Measurements from ENCODE around the gene CPLX1.
"Not testable (repeated sequence)": the region's sequence is repeated elsewhere in the genome, so short reads cannot be mapped to it uniquely, and the experiment has no call there.

CPLX1 gene

DNA sequence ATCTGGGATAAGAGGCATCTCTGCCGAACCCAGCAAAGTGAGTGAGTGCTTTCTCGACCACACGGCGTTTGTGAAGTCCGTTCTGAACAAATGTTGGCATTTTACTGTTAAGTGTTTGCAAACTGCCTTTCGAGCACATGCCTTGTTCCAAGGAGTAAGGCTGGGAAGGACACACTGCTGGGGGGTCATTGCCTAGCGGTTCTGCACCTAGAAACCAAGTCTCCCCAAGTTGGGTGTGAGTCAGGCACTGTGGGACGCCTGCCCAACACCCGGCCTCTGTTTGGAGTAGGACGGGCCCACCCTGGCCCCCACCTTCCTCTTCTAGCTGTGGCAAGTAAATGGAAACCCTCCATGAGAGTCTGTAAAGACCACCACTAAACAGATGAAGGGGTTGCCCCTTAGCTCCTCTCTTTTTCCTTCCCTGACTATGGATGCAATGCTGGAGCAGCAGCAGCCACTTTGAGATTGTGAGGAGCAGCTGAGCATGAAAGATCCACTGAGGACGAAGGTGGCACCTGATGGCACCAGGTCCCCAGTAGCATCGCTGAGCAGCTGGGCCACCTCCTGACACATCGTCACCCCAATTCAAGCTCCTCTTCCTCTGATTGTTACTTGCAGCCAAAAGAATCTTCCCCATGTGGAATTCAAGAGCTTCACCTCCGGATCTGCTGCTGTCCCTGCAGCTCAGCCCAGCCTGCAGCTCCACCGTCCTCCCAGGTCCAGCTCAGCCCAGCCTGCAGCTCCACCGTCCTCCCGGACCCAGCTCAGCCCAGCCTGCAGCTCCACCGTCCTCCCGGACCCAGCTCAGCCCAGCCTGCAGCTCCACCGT is 6.3 kb downstream of the CPLX1 start:
- DNase-seq, result no peak

- DNase-seq, result no peak
These were observed 7.6 kb downstream of the CPLX1 start for GRCh38 chr4:818106-818921.

- no peak for DNase-seq
These were observed 10.3 kb downstream of the CPLX1 start for GRCh38 chr4:815464-816146.

DNA sequence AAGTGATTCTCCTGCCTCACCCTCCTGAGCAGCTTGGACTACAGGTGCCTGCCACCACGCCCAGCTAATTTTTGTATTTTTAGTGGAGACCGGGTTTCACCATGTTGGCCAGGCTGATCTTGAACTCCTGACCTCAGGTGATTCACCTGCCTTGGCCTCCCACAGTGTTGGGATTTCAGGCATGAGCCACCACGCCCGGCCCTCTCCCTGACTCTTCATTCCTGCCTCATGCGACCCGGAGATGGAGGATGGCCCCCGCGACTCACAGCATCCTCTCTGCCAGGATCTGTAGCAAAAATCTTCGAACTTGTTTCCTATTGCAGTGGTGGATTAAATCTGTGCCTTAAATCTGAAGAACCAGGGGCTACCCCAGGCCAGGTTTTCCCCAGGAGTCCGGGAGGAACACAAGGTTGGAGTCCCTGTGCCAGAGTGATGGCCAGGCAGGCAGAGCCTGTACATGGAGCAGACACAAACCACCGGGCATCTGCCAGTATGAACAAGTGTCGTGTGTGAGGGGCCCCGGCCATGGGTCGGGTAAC is 11.5 kb downstream of the CPLX1 start:
- no peak for DNase-seq

- no peak for DNase-seq
These were observed 12.0 kb downstream of the CPLX1 start for GRCh38 chr4:813900-814299.

GRCh38 chr4:808860-809570 is 16.9 kb downstream of the CPLX1 start:
- DNase-seq, result no peak

GRCh38 chr4:807792-808191 is 18.1 kb downstream of the CPLX1 start:
- no peak for DNase-seq

DNA sequence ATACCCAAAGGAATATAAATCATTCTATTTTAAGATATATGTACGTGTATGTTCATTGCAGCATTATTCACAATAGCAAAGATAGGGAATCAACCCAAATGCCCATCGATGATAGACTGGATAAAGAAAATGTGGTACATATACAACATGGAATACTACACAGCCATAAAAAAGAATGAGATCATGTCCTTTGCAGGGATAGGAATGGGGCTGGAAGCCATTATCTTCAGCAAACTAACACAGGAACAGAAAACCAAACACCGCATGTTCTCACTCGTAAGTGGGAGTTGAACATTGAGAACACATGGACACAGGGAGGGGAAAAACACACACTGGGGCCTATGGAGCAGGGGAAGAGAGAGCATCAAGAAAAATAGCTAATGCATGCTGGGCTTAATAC is 18.9 kb downstream of the CPLX1 start:
- DNase-seq, result not testable (repeated sequence)

- DNase-seq, result no peak
These were observed 21.1 kb downstream of the CPLX1 start for GRCh38 chr4:804804-805203.

DNA sequence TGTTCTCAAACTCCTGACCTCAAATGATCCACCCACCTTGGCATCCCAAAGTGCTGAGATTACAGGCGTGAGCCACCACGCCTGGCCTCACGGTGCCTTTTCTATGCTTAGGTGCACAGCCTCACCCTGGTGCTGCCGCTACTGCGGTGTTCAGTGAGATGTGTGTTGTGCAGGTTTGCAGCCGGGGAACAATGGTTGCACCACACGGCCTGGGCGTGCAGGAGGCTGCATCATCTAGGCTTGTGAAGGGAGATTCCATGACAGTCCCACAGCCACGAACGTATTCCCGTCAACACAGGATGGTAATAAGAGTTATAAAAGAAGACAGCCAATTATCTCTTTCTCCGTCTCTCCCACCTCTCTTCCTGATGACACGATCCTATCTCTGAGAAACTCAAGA is 22.0 kb downstream of the CPLX1 start:
- no peak for DNase-seq

DNA sequence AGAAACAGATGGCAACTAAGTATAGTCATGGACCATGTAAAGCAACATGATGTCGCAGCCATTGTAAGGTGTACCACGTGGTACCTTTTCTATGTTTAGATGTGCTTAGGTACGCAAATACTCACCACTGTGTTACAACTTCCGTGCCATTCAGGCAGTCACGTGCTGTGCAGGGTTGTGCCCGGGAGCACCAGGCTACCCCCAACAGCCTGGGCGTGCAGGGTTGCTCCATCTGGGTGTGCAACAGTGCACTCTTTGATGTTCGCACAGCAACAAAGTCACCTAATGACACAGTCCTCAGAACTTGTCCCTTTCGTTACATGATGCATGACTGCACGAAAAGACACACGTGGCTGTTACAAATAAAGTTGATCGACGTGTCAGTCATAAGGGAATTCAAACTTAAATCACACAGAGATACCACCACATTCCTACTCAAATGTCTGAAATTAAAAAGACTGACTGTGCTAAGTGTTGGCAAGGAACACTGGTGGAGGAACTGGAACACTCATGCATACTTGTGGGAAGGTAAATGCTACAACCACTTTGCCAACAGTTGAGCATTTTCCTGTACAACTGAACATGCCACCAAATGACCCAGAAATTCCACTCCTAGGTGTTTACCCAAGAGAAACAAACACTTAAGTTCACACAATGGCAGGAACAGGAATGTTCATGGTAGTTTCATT is 24.3 kb downstream of the CPLX1 start:
- DNase-seq, result no peak

GRCh38 chr4:797066-797465 is 28.9 kb downstream of the CPLX1 start:
- DNase-seq, result no peak

GRCh38 chr4:796206-796605 is 29.7 kb downstream of the CPLX1 start:
- DNase-seq, result no peak

- DNase-seq, result no peak
These were observed 30.2 kb downstream of the CPLX1 start for GRCh38 chr4:795726-796119.

DNA sequence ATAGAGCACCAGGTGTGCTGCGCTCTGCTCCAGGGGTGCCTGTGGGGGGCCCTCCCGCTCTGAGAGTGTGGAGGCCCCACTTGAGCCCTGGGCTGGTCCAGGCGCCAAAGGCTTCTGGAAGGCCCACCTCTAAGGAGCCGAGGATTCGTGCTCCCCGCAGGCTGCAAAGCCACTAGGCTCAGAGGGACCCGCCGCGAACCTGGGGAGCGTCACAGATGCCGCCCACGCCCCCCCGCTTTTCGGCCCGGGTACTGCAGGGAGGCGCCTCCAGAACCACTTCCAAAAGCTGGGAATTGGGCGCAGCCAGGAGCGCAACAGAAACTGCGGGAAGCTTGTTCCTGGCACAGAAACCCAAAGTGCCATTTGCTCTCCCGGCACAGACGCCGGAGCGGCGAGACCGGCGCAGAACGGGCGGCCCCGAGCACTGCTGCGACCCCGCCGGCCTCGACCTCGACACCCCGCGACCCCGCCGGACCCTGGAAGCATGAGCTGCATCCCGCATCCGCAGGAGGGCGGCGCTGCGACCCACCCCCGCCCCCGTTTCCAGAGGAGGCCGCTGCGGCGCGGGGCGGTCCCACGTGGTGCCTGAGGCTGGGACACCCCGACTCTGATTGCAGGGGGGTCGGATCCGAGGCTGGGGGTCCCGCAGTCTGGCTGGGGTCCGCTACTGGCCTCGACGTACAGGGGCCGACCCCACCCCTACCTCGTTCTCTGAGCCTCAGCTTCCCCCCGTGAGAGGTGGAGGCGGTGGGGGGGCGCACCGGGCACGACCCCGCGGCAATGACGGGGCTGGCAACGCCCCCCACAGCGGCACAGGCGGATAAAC is 30.8 kb downstream of the CPLX1 start:
- DNase-seq, result no peak

DNA sequence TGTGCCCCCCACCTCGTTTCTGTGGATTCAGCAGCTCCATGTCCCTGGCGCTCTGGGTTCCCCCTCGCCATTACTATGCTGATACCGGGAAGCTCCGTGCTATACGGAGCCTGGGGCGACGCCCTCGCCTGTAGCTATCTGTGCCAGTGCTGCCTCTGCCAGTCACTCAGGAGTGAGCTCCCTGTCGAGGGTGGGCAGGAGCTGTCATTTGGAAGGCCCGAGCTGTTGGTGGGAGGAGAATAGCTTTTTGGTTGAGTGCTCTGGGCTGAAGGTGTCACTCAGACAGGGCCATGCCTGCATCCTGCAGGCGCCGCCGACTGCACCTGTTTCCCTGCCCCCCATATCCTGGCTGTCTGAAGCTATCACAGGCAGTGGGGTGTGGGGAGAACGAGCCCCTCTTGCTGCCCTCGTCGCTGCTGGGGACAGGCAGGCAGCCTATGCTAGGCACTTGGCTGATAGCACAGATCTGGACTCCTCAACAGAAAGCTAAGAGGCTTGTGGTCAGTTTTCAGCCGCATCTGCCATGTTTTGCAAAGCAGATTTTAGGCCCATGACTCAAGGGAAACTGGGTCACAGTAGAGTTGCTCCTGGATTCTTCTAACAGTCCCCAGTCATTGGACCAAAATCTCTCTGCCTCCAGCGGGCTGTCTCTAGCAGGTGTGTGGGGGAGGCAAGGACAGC is 31.8 kb downstream of the CPLX1 start:
- no peak for DNase-seq

DNA sequence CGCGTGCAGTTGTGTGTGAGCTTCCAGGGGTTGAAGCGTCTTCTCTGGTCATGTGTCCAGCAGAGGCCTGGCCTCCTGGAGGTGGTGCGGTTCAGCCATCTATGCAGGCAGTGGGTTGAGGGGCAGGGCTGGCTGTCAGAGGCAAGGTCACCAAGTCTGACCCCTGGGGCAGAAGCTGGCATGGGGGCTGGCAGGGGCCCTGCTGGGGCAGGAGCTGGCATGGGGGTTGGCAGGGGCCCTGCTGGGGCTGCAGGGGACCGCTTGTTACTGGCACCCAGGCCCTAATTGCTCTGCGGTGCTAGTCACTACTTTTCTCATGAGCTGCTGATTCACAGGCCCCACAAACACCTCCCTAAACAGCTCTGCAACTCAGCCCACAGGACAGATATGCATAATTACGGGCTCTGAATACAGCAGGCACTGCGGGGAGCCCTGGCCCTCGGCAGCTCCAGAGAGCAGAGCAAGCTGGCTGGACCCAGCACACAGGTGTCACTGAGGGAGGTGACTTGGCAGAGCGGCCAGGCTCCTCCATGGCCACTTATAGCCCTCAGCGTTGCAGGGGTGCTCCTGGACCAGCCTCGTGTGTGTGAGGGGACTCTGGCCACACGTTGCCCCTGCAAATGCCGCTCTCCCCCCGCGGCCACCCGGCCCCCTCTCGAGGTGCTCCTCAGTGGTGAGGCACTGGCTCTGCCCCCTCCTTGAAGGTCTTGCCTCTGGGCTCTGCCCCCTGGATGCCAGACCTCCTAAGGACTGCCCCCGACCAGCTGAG is 32.7 kb downstream of the CPLX1 start:
- no peak for DNase-seq

GRCh38 chr4:792626-793092 is 33.3 kb downstream of the CPLX1 start:
- no peak for DNase-seq

DNA sequence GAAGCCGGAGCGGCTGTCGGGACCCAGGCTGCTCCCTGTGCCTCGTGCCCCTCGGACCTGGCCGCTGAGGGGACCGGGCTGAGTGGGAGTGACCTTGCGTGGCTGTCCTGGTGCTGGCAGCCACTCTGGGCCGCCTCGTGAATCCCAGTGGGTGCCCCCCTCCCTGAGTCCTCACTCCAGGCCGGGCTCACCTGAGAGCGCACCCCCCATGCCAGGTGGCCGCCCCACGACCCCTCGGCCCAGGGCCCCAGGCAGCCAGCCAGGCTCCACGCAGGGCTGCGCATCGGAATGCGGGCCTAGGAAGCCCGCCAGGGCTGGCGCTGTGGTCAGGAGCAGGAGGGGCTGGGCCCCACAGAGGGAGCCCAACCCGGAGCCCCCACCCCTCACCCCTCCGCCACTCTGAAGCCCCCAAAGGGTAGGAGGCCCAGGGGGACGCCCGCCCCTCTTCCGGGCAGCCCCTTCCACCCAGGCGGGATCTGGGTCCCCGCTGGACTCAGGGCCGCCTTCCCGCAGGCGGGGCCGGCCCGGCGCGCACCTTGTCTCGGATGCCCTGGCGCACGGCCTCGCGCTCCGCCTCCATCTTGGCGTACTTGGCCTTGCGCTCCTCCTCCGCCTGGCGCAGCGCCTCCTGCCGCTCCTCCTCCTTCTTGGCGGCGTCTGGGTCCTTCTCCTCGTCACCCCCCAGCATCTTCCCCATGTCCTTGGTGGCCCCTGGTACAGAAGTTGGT is 33.9 kb downstream of the CPLX1 start:
- DNase-seq, result peak; percentile 55

Measured in activated T-cell treated with anti-CD3 and anti-CD28 coated beads, Interleukin-2, amount 50 U/mL, for 1 hour (primary cell).